Activated naive CD8-positive, alpha-beta T cell treated with anti-CD3 and anti-CD28 coated beads, Interleukin-2, amount 50 U/mL, for 24 hours (primary cell): ENCODE measurements around the gene PDE4B.

ENCODE experiments used
- ATAC-seq: fragments of 150-1000 bp; cut with Tn5 transposase; one replicate; pipeline ENCODE4 v1.10.0; 2021
- DNase-seq: peaks from one replicate; pipeline ENCODE4 v3.0.0; 2021
- H3K27ac Mint-ChIP-seq: one replicate; pipeline ENCODE4 v1.8.0; 2021; ENCODE audit warnings: mild to moderate bottlenecking, mixed read lengths
- H3K27me3 Mint-ChIP-seq: one replicate; pipeline ENCODE4 v1.8.0; 2021; ENCODE audit warnings: mixed read lengths
- H3K36me3 Mint-ChIP-seq: one replicate; pipeline ENCODE4 v1.8.0; 2021; ENCODE audit warnings: low read depth, mixed read lengths
- H3K4me1 Mint-ChIP-seq: one replicate; pipeline ENCODE4 v1.8.0; 2021; ENCODE audit warnings: mixed read lengths
- H3K4me3 Mint-ChIP-seq: one replicate; pipeline ENCODE4 v1.8.0; 2021; ENCODE audit warnings: mild to moderate bottlenecking, moderate library complexity, mixed read lengths
- H3K9me3 Mint-ChIP-seq: one replicate; pipeline ENCODE4 v1.8.0; 2021; ENCODE audit warnings: mixed read lengths

The PDE4B gene

DNA sequence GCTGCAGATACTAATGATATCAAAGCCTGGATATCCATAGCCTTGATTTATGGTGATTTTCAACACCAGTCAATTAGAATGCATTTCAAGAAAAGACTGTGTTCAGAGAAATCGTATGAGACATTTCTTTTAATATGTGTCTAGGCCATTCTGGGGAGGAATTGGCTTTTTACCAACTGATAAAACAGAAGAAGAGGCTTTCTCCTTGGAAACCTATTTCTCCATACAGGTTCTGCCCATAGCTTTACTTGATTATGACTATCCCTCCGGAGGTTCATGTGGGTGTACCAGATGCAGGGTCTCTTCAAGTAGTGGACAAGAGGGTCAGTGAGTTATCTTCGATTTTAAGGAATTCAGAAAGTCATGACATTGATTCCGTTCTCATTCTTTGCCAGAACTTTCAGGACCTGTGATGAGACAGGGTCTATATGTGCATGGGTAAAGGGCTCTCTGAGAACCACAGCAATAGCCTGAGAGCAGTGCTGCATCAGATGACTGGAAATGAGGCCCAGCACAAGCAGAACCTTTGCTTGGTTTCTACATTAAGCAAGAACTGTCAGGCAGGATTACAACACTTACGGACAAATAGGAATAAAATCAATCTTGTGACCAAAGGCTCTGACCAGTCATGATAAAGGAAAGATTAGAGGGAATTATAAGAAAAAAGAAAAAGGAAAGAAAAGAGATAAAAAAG lies 477.6 kb downstream of the PDE4B start:
- peak overlapping the region; percentile 47 for H3K27ac Mint-ChIP-seq
- ATAC-seq = no peak
- peaks cover 68% of the 10 kb centered on the region for H3K4me1 Mint-ChIP-seq
- no peak overlapping the region for H3K4me3 Mint-ChIP-seq
- DNase-seq = no peak
- no peaks in the 10 kb centered on the region for H3K27me3 Mint-ChIP-seq
- H3K9me3 Mint-ChIP-seq = peaks cover 3% of the 10 kb centered on the region
- H3K36me3 Mint-ChIP-seq = no peaks in the 10 kb centered on the region

DNA sequence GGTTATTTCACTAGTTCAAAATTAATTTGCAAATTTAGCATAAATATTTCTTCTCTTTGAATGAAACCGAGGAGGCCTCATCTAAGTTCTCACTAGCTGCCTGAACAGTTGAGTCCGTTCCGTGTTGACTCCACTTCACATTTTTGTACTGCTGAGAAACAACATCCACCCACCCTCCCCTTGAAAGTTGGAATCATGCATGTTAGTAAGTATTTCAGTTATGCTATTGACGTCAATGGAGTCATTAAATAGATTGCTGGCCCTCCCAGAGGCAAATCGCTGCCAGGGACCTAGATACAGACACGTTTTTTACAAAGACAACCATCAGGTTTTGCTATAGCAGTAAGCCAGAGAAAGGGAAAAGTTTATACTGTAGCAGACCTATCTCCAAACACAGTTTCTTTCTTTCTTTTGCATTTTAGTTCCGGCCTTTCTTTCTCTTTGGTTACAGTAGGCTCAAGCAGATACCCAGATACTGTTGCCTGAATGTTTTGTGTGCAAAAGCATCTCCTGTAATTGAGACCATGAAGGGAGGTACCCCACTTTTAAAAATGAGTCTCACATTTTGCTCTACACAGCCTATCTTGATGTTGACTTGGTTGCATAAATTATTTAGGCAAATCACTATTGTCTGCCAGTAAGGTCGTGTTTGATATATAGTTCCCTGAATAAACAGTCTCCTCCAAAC lies 478.7 kb downstream of the PDE4B start:
- ATAC-seq (peak; percentile 39), DNase-seq (peak; percentile 45)
- Mint-ChIP-seq H3K9me3 (peaks cover 3% of the 10 kb centered on the region), H3K27me3 (no peaks in the 10 kb centered on the region), H3K4me3 (peak overlapping the region; percentile 25), H3K4me1 (peaks cover 68% of the 10 kb centered on the region), H3K36me3 (no peaks in the 10 kb centered on the region), H3K27ac (peak overlapping the region; percentile 53)

DNA sequence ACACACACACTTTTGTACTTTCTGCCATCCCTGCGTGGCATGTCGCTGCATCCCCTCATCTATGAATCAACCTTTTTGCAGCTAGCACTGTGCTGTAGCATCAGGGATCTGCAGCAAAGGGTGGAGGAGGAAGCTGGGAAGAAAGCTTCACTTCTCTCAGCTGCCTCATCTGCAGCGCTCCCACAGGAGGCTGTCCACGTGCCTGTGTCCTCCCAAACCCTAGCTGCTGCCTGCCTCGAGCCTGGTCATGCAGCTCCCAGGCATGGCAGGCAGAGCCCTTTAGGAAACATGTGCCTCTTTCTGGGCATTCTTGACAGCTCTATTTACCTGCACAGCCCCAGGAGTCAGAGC lies 479.2 kb downstream of the PDE4B start:
- H3K9me3 Mint-ChIP-seq = peaks cover 3% of the 10 kb centered on the region
- H3K27me3 Mint-ChIP-seq = no peaks in the 10 kb centered on the region
- H3K27ac Mint-ChIP-seq = peak overlapping the region; percentile 53
- no peaks in the 10 kb centered on the region for H3K36me3 Mint-ChIP-seq
- no peak for ATAC-seq
- H3K4me3 Mint-ChIP-seq = no peak overlapping the region
- DNase-seq = no peak
- H3K4me1 Mint-ChIP-seq = peaks cover 68% of the 10 kb centered on the region

DNA sequence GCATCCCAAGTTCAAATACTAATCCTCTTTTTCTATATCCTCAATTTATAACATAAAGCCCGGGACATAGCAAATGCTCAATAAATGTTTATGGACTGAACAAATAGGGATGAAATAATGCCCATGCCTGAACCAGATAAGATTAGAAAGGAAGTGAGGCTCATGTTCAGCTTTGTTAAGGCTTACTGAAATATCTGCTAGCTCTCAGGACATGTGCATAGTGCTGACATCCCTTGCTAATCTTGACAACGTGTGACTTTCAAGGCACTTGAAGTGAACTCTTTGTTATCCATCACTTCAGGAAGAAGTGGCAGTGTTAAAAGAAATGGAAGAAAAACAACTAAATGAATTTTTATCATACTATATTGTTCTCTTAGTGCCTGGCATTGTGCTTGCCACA lies 481.0 kb downstream of the PDE4B start:
- H3K4me1 Mint-ChIP-seq = peaks cover 82% of the 10 kb centered on the region
- no peak overlapping the region for H3K27ac Mint-ChIP-seq
- no peak overlapping the region for H3K4me3 Mint-ChIP-seq
- H3K27me3 Mint-ChIP-seq = no peaks in the 10 kb centered on the region
- DNase-seq = no peak
- no peaks in the 10 kb centered on the region for H3K36me3 Mint-ChIP-seq
- ATAC-seq = no peak
- H3K9me3 Mint-ChIP-seq = peaks cover 3% of the 10 kb centered on the region

DNA sequence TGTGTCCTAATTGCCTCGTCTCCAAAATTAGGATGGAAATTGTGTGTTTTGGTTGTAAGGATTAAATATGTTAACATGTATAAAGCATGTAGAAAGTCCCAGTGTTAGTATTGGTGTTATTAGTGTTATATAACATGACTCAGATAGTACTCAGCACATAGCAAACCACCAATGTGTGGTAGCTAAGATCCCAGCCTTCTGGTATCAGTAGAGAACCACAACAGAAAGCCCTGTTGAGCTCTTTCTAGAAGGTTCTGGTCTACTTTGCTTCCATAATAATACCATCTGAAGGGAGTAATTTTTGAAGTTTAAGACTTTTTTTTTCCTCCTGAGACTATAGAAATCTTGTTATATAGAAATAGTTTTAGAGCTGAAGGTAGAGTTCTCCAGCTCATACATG lies 481.9 kb downstream of the PDE4B start:
- DNase-seq = no peak
- Mint-ChIP-seq H3K4me1 (peaks cover 87% of the 10 kb centered on the region), H3K9me3 (peaks cover 3% of the 10 kb centered on the region), H3K27me3 (no peaks in the 10 kb centered on the region), H3K4me3 (no peak overlapping the region), H3K27ac (peak overlapping the region; percentile 34), H3K36me3 (no peaks in the 10 kb centered on the region)
- ATAC-seq = peak; percentile 41

DNA sequence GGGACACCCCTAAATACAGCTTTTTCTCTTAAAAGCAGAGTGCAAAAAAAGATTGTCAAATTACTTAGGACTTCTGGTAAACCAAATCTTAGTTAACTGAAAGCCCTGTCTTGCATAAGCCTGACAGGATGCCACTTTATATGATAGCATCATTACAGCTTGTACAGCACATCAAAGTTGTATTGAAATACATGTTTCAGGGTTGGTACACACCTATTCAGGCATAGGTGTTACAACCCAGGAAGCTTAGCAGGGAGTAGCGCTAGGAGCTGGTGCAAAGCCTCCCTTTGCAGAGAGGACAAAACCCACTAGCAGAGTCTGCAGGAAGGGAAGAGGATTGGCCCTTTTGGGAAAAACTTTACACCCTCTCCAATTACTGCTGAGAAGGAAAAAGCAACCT lies 482.4 kb downstream of the PDE4B start:
- Mint-ChIP-seq H3K27me3 (no peaks in the 10 kb centered on the region), H3K9me3 (peaks cover 3% of the 10 kb centered on the region), H3K4me3 (no peak overlapping the region), H3K36me3 (no peaks in the 10 kb centered on the region), H3K27ac (peak overlapping the region; percentile 85), H3K4me1 (peaks cover 91% of the 10 kb centered on the region)
- no peak for DNase-seq
- ATAC-seq = peak; percentile 25

DNA sequence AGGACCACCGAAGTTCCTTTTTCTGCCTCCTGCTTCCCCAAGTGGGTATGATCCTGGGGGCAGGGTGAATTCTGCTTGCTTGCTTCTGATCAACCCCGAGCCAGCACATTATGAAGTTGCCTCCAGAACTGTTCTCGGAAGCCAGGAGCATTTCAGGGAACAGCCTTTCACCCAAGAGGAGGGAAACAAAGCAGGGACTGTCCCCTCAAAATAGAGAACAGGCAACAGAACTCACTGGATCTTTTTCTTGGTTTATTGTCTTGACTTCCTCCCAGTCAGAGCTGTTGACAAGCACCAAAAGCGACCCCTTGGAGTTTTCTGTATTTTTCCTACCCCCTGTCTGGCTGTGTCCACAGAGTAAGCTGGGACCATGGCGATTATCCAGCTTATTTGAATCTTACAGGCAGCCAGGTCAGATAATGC lies 482.9 kb downstream of the PDE4B start:
- peak; percentile 29 for DNase-seq
- no peaks in the 10 kb centered on the region for H3K36me3 Mint-ChIP-seq
- H3K4me1 Mint-ChIP-seq = peaks cover 91% of the 10 kb centered on the region
- H3K9me3 Mint-ChIP-seq = peaks cover 3% of the 10 kb centered on the region
- peak overlapping the region; percentile 85 for H3K27ac Mint-ChIP-seq
- ATAC-seq = peak; percentile 8
- peak overlapping the region; percentile 67 for H3K4me3 Mint-ChIP-seq
- no peaks in the 10 kb centered on the region for H3K27me3 Mint-ChIP-seq

DNA sequence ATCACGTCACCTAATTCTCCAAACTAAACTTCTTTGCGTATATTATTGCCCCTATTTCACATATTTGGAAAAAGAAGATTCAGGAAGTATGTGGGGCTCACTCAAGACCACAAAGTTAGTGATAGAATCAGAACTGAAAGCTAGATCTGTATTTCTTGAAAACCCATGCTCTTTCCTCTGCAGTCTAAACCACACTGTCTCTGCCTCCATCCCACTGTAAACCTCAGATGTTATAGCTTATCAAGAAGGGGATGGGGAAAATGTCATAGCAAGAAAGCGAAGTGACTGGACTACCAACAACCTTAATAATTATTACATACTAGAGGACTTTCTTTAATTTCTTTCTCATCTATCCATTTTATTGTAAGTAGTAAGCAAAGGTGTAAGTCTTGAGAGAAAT lies 483.5 kb downstream of the PDE4B start:
- Mint-ChIP-seq H3K27ac (peak overlapping the region; percentile 85), H3K4me3 (peak overlapping the region; percentile 67), H3K27me3 (no peaks in the 10 kb centered on the region), H3K4me1 (peaks cover 90% of the 10 kb centered on the region), H3K9me3 (peaks cover 3% of the 10 kb centered on the region), H3K36me3 (no peaks in the 10 kb centered on the region)
- DNase-seq (no peak), ATAC-seq (peak; percentile 85)

DNA sequence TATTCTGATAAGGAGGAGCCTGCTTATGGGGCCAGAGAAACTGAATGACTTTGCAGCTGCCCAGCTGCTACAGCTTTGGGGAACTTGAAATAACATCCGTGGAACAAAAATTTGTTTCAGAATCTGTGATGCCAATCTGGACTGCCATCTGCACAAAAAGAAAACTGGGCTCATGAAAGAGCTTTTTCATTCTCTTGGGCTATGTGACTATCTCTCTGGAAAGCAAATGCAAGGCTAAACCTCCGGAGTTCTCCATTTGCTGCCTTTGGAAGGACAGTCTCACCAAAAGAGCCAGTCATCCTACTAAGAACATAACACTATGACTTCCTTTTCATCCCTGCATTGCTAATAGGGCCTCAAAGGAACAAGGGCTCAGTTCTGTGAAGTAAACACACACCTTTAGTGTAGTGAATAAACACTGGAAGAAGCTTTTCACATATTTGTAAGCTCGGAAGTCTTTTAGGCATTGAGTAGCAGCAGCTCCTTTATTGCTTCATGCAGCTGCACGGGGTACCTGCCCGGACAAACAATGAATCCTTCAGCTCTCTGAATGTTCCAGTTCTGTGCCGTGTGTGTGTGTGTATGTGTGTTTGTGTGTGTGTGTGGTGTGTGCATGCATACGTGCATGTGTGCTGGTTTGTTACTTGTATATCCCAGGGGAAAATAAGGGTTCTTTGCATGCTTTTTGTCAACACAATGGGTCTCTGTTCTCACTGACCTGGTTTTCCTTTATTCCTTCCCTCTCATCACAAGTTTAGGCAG lies 485.7 kb downstream of the PDE4B start:
- H3K36me3 Mint-ChIP-seq = no peaks in the 10 kb centered on the region

DNA sequence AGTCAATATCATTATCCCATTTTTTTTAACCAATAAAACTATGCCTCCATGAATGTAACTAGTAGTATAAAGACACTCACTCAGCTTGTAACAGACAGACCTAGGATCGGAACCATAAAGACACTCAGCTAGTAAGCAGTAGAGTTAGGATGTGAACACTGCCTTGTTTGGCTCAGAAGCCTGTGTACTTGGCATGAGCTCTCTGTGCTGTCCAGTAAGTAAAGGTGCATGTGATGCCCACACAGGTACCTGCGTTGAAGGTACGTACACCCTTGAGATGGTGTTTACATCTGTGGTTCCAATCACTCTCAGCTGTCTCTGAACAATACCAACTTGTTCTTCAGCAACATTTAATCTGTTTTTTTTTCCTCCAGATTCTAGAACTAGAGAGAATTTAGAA lies 489.1 kb downstream of the PDE4B start:
- no peak for ATAC-seq
- Mint-ChIP-seq H3K36me3 (no peaks in the 10 kb centered on the region), H3K27me3 (no peaks in the 10 kb centered on the region), H3K4me1 (peaks cover 91% of the 10 kb centered on the region), H3K27ac (peak overlapping the region; percentile 94), H3K4me3 (peak overlapping the region; percentile 34), H3K9me3 (no peaks in the 10 kb centered on the region)
- no peak for DNase-seq

More for the DNA sequence above, 485.7 kb downstream of the PDE4B start:
- no peaks in the 10 kb centered on the region for H3K27me3 Mint-ChIP-seq
- H3K4me3 Mint-ChIP-seq = no peak overlapping the region
- H3K27ac Mint-ChIP-seq = peak overlapping the region; percentile 61
- DNase-seq (no peak), ATAC-seq (no peak)
- H3K9me3 Mint-ChIP-seq = no peaks in the 10 kb centered on the region
- H3K4me1 Mint-ChIP-seq = peaks cover 93% of the 10 kb centered on the region

DNA sequence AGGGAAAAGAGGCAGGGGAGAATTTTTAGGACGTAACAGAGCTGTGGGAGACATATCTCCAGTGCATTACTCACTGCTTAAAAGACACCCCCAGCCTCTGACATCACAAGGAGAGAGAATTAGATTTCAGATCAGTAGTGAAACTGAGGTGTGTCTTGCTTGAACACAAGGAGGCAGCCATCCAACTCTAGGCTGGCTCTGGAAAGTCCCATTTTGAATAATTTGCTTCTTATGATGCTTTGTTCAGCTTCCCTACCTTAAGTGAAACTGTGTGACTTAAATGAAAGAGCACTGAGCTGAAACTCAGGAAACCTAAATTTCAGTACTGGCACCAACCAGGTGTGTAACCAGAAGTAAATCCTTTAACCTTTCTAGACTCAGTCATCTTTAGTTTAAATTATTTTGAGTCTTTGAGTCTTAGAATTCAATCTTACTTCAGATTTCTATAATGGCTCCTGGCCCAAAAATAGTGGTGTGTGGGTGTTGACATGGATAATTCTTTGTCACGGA lies 489.7 kb downstream of the PDE4B start:
- ATAC-seq (peak; percentile 90), DNase-seq (peak; percentile 64)
- no peaks in the 10 kb centered on the region for H3K36me3 Mint-ChIP-seq
- peaks cover 88% of the 10 kb centered on the region for H3K4me1 Mint-ChIP-seq
- H3K9me3 Mint-ChIP-seq = no peaks in the 10 kb centered on the region
- H3K27ac Mint-ChIP-seq = peak overlapping the region; percentile 94
- no peaks in the 10 kb centered on the region for H3K27me3 Mint-ChIP-seq
- H3K4me3 Mint-ChIP-seq = peak overlapping the region; percentile 34

DNA sequence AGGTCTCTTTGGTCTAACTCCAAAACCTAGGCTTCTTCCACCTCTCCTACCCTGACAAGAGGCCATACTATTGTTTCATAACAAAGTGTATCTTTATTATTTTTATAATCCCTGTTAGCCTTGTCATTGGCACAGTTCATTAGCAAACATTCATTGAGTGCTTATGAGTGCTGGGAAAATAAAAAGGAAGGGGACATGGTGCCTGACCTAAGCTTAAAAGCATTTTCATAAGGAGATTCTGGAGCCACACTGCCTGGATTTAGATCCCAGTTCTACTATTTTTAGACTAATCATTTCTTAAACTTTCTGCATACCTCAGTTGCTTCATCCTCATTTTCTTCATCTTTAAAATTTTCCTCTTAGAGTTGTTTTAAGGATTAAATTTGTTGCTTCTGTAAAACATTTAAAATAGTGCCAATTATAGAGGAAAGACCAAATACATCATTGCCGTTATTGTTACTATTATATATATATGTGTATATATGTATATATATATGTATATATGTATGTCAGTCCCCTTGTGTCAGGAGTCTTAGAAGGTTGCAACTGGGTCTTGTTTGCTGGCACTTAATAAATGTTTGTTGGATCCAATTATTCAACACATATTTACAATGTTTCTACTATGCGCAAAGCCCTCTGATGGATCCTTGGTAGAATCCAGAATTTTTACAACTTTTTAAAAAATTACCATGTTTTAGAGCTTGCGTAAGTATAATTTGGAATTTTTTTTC lies 490.4 kb downstream of the PDE4B start:
- peak overlapping the region; percentile 94 for H3K27ac Mint-ChIP-seq
- no peaks in the 10 kb centered on the region for H3K9me3 Mint-ChIP-seq
- no peaks in the 10 kb centered on the region for H3K36me3 Mint-ChIP-seq
- peaks cover 86% of the 10 kb centered on the region for H3K4me1 Mint-ChIP-seq
- DNase-seq = no peak
- no peaks in the 10 kb centered on the region for H3K27me3 Mint-ChIP-seq
- H3K4me3 Mint-ChIP-seq = peak overlapping the region; percentile 51
- ATAC-seq = no peak

DNA sequence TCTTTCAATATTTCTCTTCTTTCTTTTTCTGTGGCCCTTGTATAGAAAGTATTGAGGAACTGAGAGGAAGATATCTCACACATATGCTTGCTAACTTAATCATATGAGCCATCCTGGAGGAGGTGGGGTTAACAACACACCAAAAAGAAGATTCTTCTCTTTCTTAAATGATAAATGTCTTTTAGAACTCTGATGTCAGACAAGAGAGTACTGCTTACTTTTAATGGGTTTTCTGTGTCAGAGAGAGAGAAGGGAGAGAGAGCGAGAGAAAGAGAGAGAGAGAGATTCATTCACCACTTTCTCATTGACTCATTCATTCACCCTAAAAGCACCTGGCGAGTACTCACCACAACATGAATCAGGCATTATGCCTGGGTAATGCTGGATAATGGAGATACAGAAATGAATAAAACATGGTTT lies 490.9 kb downstream of the PDE4B start:
- H3K27ac Mint-ChIP-seq = peak overlapping the region; percentile 94
- DNase-seq (no peak), ATAC-seq (peak; percentile 62)

DNA sequence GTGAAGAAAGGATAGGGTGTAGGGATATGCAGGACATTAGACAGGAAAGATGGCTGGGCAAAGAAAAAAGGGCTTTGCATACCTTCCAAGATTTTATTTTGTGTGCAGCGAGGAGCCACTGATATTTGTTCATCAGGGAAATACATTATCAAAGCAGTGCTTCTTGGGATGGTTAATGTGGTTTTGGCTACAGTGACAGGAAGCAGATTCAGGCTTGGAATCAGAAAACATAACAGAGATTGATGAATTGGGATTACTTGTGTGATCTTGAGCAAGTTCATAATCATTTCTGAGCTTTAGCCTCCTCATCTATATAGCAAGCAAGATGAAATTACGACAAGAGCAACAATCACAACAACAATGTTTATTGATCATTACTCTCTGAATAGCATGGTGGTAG lies 492.1 kb downstream of the PDE4B start:
- H3K27ac Mint-ChIP-seq = no peak overlapping the region
- no peaks in the 10 kb centered on the region for H3K27me3 Mint-ChIP-seq
- no peak for ATAC-seq
- H3K4me1 Mint-ChIP-seq = peaks cover 81% of the 10 kb centered on the region
- no peaks in the 10 kb centered on the region for H3K36me3 Mint-ChIP-seq
- DNase-seq = no peak
- no peak overlapping the region for H3K4me3 Mint-ChIP-seq
- no peaks in the 10 kb centered on the region for H3K9me3 Mint-ChIP-seq

More for the DNA sequence above, 490.9 kb downstream of the PDE4B start:
- Mint-ChIP-seq H3K9me3 (no peaks in the 10 kb centered on the region), H3K36me3 (no peaks in the 10 kb centered on the region), H3K27me3 (no peaks in the 10 kb centered on the region), H3K4me1 (peaks cover 86% of the 10 kb centered on the region), H3K4me3 (peak overlapping the region; percentile 51)
